22Rv1 (cell line): ENCODE data around the gene P2RX3.

Experiments used
- CTCF ChIP-seq: fragments of 450-650 bp; IDR thresholded peaks from 2 replicates; pipeline ENCODE4 v1.5.1; 2017; ENCODE audit warnings: mild to moderate bottlenecking
- ZFX ChIP-seq: fragments of 450-650 bp; IDR thresholded peaks from 2 replicates; pipeline ENCODE4 v1.6.1; 2017; ENCODE audit warnings: antibody characterized with exemption, borderline replicate concordance

- no peak for TF ChIP-seq CTCF
- no peak for TF ChIP-seq ZFX
Observed at GRCh38 chr11:57361926-57362325, 23.8 kb downstream of the P2RX3 start.
